Osteocyte (in vitro differentiated cells): Measurements from ENCODE around the gene CALM1. TPM values are rescaled to one million over a fixed set of nuclear protein-coding genes. Genes with fewer than 3 reads are reported as not detected.

Source experiments
- DNase-seq: peaks from one replicate; pipeline ENCODE4 v3.0.0; 2021; ENCODE audit warnings: mixed read lengths; ENCODE audit not compliant: unreplicated experiment; ENCODE audit errors: extremely low spot score
- H3K27ac Mint-ChIP-seq: one replicate; pipeline ENCODE4 v1.8.0; 2021; ENCODE audit warnings: mild to moderate bottlenecking, mixed read lengths; ENCODE audit not compliant: unreplicated experiment
- H3K27me3 Mint-ChIP-seq: one replicate; pipeline ENCODE4 v1.8.0; 2021; ENCODE audit warnings: mixed read lengths; ENCODE audit not compliant: unreplicated experiment
- H3K36me3 Mint-ChIP-seq: one replicate; pipeline ENCODE4 v1.8.0; 2021; ENCODE audit warnings: mixed read lengths; ENCODE audit not compliant: unreplicated experiment
- H3K4me1 Mint-ChIP-seq: one replicate; pipeline ENCODE4 v1.8.0; 2021; ENCODE audit warnings: mixed read lengths; ENCODE audit not compliant: unreplicated experiment
- H3K4me3 Mint-ChIP-seq: one replicate; pipeline ENCODE4 v1.8.0; 2021; ENCODE audit warnings: mild to moderate bottlenecking, moderate library complexity, mixed read lengths; ENCODE audit not compliant: unreplicated experiment
- H3K9me3 Mint-ChIP-seq: one replicate; pipeline ENCODE4 v1.8.0; 2021; ENCODE audit warnings: mixed read lengths; ENCODE audit not compliant: unreplicated experiment
- total RNA-seq: library from RNA; stranded (reverse); gene quantifications from 2 replicates; pipeline ENCODE4 v1.2.1, GENCODE V29; 2021
- TF ChIP-seq, protein P1 (sequence below): fragments of 200-600 bp; sonication (generic); IDR thresholded peaks from 2 replicates; pipeline ENCODE4 v1.5.0; 2021; ENCODE audit warnings: antibody characterized with exemption, mild to moderate bottlenecking, moderate library complexity

The CALM1 gene
- total RNA-seq, 1 donor from 2014 or later: 199 TPM

DNA sequence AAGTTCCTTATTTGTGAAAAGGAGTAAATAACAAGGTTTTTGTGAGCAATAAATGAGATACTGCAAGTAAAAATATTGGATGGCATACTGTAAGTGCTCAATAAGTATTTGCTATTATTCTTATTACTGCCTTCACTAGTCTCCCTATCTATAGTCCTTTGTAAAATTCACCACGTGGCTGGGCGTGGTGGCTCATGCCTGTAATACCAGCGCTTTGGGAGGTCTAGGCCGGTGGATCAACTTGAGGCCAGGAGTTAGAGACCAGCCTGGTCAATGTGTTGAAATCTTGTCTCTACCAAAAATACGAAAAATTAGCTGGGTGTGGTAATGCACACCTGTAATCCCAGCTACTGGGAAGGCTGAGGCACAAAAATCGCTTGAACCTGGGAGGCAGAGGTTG, 18.6 kb upstream of the CALM1 start:
- TF ChIP-seq, protein P1, sequence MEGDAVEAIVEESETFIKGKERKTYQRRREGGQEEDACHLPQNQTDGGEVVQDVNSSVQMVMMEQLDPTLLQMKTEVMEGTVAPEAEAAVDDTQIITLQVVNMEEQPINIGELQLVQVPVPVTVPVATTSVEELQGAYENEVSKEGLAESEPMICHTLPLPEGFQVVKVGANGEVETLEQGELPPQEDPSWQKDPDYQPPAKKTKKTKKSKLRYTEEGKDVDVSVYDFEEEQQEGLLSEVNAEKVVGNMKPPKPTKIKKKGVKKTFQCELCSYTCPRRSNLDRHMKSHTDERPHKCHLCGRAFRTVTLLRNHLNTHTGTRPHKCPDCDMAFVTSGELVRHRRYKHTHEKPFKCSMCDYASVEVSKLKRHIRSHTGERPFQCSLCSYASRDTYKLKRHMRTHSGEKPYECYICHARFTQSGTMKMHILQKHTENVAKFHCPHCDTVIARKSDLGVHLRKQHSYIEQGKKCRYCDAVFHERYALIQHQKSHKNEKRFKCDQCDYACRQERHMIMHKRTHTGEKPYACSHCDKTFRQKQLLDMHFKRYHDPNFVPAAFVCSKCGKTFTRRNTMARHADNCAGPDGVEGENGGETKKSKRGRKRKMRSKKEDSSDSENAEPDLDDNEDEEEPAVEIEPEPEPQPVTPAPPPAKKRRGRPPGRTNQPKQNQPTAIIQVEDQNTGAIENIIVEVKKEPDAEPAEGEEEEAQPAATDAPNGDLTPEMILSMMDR: no peak
- Mint-ChIP-seq H3K27me3 (no peaks in the 10 kb centered on the region), H3K9me3 (no peaks in the 10 kb centered on the region), H3K27ac (no peak overlapping the region), H3K36me3 (no peaks in the 10 kb centered on the region), H3K4me3 (no peak overlapping the region), H3K4me1 (peaks cover 3% of the 10 kb centered on the region)
- no peak for DNase-seq

DNA sequence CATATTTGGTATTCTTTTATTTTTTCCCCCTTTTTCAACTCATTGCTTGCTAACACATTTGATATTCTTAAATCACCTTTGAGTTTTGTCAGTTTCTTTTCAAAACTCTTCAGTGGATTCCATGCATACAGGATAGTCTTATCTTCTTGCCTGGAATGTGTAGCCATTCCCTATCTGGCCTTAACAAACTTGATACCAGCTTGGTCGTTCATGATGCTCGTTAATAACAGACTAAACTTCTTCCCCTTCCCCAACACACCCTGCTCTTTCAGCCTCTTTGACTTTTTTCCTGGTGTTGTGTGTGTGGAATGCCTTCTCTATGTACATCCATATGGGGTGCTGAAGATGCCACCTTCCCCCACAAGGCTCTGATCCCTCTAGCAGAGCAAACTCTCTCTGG, 17.7 kb upstream of the CALM1 start:
- H3K27me3 Mint-ChIP-seq: no peaks in the 10 kb centered on the region
- no peaks in the 10 kb centered on the region for H3K9me3 Mint-ChIP-seq
- H3K4me1 Mint-ChIP-seq: peaks cover 3% of the 10 kb centered on the region
- no peaks in the 10 kb centered on the region for H3K36me3 Mint-ChIP-seq
- H3K4me3 Mint-ChIP-seq: no peak overlapping the region
- no peak for DNase-seq
- TF ChIP-seq, protein P1: no peak
- no peak overlapping the region for H3K27ac Mint-ChIP-seq

DNA sequence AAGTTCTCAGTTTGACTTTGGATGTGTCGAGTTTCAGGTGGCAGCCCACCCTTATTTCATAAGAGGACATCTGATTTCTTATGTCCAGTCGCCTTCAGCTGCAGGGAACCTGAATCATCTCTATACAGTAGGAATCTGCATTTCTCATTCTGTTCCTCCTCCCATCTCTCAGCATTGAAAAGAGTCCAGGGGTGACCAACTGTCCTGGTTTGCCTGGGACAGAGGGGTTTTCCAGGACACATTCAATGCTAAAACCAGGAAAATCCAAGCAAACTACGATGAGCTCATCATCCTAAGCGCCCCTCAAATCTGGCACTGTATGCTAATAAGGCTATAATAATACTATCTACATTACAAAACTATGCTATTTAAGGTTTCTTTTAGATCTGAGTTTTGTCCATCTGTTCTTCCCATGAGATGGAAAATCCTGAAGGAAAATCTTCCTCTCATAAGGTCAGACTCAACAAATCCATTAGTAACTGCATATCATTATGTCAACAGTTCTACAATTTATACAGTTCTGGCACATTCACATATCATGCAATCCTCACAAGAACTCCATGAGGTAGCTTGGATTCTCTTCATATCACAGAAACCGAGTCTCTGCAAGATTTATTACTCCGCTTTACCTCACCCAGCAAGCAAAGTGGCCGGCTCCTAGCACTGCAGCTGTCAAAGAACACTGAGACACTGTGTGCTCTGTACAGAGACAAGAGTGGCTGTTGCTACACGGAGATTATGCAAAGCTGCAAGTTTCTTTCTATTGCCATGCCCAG, 15.6 kb upstream of the CALM1 start:
- Mint-ChIP-seq H3K27ac (no peak overlapping the region), H3K4me3 (peak overlapping the region; percentile 55), H3K36me3 (no peaks in the 10 kb centered on the region), H3K4me1 (peaks cover 3% of the 10 kb centered on the region), H3K27me3 (no peaks in the 10 kb centered on the region), H3K9me3 (no peaks in the 10 kb centered on the region)
- no peak for DNase-seq
- TF ChIP-seq, protein P1: no peak

DNA sequence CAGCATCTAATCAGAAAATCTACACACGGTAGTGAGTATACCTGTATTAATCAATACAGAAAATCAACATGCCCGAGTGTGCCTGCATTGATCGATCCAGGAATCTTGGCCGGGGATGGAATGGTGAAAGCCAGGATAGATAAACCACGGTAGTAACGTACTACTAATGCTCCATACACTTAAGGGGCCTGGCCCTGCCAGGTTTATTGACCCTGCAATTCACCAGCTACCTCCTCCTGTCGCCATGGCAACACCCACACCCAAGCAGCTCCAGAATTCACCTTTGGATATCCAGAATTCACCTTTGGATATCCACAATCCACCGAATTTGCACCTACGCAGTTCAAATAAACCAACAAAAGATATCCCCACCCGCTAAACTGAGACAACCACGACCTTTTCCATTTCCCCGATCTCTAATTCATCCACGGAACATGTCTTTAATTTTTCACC, 14.8 kb upstream of the CALM1 start:
- TF ChIP-seq, protein P1: no peak
- Mint-ChIP-seq H3K27ac (no peak overlapping the region), H3K9me3 (no peaks in the 10 kb centered on the region), H3K36me3 (no peaks in the 10 kb centered on the region), H3K4me1 (peaks cover 5% of the 10 kb centered on the region), H3K27me3 (no peaks in the 10 kb centered on the region), H3K4me3 (no peak overlapping the region)
- no peak for DNase-seq

DNA sequence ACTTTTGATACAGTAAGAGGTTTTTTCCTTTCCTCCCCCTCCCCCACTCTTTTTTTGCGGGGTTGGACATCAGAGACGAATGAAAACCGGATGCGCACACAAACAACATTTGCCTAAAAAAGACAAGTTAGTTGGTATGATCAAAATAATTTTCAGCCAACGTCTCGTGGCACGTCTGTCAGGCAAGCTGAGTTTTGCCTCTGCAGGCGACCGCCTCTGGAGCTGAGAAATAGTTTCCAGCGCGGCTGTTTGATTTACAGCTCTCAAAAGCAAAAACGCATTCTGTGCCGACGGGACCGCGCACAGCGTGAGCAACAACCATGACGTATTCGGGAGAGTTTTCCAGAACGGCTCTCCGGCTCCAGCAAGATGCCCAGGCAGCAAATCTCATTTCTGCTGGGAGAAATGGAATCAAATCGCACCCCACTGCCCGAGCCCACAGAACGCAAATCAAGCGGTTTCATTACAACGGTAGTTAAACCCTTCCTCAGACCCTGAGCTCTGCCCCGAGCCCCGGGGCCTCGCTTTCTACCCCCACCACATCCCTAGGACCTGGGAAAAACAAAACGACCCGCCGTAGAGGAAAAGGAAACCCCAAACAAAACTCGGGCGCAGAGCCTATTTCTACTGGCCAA, 14.2 kb upstream of the CALM1 start:
- Mint-ChIP-seq H3K4me3 (no peak overlapping the region), H3K36me3 (no peaks in the 10 kb centered on the region), H3K4me1 (peaks cover 8% of the 10 kb centered on the region), H3K9me3 (no peaks in the 10 kb centered on the region), H3K27me3 (no peaks in the 10 kb centered on the region), H3K27ac (no peak overlapping the region)
- TF ChIP-seq, protein P1: no peak
- no peak for DNase-seq
